ENCODE results near the gene TMEM116.
"Not testable (repeated sequence)": the region's sequence is repeated elsewhere in the genome, so short reads cannot be mapped to it uniquely, and the experiment has no call there.

GRCh38 chr12:112009596-112009995 is 3.4 kb downstream of the TMEM116 start:
- TF ChIP-seq CTCF (conservative IDR thresholded peaks at IDR 0.05; ENCODE audit: low read depth, low read length); EZH2 (IDR thresholded peaks at IDR 0.05; ENCODE audit: low read length, unreplicated experiment); EZH2phosphoT487 (IDR thresholded peaks at IDR 0.05; ENCODE audit: borderline replicate concordance, low read length): not testable (repeated sequence)

Measured in PC-3 (cell line).